RPMI7951 (cell line): Measurements from ENCODE around the gene OR6B3. TPM values are rescaled to one million over a fixed set of nuclear protein-coding genes. Genes with fewer than 3 reads are reported as not detected.

Source experiments
- total RNA-seq: library from RNA; depleted of rRNA; stranded (reverse); fragments of >200 nt; shearing (Covaris generic); gene quantifications from 2 replicates; pipeline ENCODE4 v1.2.3, GENCODE V29; 2014; rRNA removed

The OR6B3 gene
- total RNA-seq, 1 experiment from 2014 or later: not detected

Other genes starting within 250 kb of the OR6B3 start
- 122 and 145 TPM in 2 replicates for gene NDUFA10, start 28.2 kb downstream of the OR6B3 start, total RNA-seq
- gene OR6B2, start 23.1 kb downstream of the OR6B3 start, total RNA-seq: not detected in 2 replicates
- gene COPS9, start 82.8 kb upstream of the OR6B3 start, total RNA-seq: 400 and 466 TPM in 2 replicates
- 1.7 TPM in 1 of 2 replicates, not detected in the other for gene OTOS, start 87.1 kb upstream of the OR6B3 start, total RNA-seq